ENCODE measurements around the gene EPHA7. TPM values are rescaled to one million over a fixed set of nuclear protein-coding genes. Genes with fewer than 3 reads are reported as not detected.

EPHA7 gene
- total and polyA plus RNA-seq, 2 donors from 2014 or later, result 2.6 to 27.0 TPM

- no peak for FAIRE-seq
- no peak overlapping the region for H3K9ac ChIP-seq (ENCODE audit: low read length in 3 of 3)
- intact Hi-C loops (cut with DNase I), result no loop called here
Observed at GRCh38 chr6:93352604-93353003, 66.8 kb downstream of the EPHA7 start.

GRCh38 chr6:93351222-93351621 is 68.1 kb downstream of the EPHA7 start:
- no peak for FAIRE-seq
- no peak overlapping the region for H3K4me3 ChIP-seq (ENCODE audit: low read length in 3 of 3)
- TF ChIP-seq, protein P1, sequence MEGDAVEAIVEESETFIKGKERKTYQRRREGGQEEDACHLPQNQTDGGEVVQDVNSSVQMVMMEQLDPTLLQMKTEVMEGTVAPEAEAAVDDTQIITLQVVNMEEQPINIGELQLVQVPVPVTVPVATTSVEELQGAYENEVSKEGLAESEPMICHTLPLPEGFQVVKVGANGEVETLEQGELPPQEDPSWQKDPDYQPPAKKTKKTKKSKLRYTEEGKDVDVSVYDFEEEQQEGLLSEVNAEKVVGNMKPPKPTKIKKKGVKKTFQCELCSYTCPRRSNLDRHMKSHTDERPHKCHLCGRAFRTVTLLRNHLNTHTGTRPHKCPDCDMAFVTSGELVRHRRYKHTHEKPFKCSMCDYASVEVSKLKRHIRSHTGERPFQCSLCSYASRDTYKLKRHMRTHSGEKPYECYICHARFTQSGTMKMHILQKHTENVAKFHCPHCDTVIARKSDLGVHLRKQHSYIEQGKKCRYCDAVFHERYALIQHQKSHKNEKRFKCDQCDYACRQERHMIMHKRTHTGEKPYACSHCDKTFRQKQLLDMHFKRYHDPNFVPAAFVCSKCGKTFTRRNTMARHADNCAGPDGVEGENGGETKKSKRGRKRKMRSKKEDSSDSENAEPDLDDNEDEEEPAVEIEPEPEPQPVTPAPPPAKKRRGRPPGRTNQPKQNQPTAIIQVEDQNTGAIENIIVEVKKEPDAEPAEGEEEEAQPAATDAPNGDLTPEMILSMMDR (IDR thresholded peaks at IDR 0.05; ENCODE audit: borderline replicate concordance, extremely low read depth, insufficient read depth), result no peak

More at GRCh38 chr6:93352604-93353003, 66.8 kb downstream of the EPHA7 start:
- H3K9me3 ChIP-seq (ENCODE audit: control insufficient read depth in 2 of 3, insufficient read depth in 1 of 3, low read length in 3 of 3), result no peaks in the 10 kb centered on the region
- no peak overlapping the region for H3K4me3 ChIP-seq (ENCODE audit: low read length in 3 of 3)
- no peaks in the 10 kb centered on the region for H3K36me3 ChIP-seq (ENCODE audit: control insufficient read depth in 2 of 3, insufficient read depth in 3 of 3, low read length in 3 of 3)
- H3K27ac ChIP-seq (ENCODE audit: low read depth in 2 of 2, low read length in 2 of 2), result no peak overlapping the region
- H3K4me1 ChIP-seq (ENCODE audit: control insufficient read depth in 2 of 3, insufficient read depth in 2 of 3, low read depth in 1 of 3, low read length in 3 of 3), result peaks cover 0 to 3% (median 0%) of the 10 kb centered on the region in 3 donors
- no peaks in the 10 kb centered on the region for H3K27me3 ChIP-seq (ENCODE audit: control insufficient read depth, insufficient read depth, low read length)
- TF ChIP-seq, protein P1 (IDR thresholded peaks at IDR 0.05; ENCODE audit: borderline replicate concordance, extremely low read depth, insufficient read depth), result no peak
- DNase-seq, result no peak

GRCh38 chr6:93350774-93351173 is 68.6 kb downstream of the EPHA7 start:
- no peak overlapping the region for H3K9ac ChIP-seq (ENCODE audit: low read length in 3 of 3)
- no peaks in the 10 kb centered on the region for H3K4me1 ChIP-seq (ENCODE audit: control insufficient read depth in 2 of 3, insufficient read depth in 2 of 3, low read depth in 1 of 3, low read length in 3 of 3)
- no peak for FAIRE-seq
- H3K36me3 ChIP-seq (ENCODE audit: control insufficient read depth in 2 of 3, insufficient read depth in 3 of 3, low read length in 3 of 3), result no peaks in the 10 kb centered on the region
- H3K9me3 ChIP-seq (ENCODE audit: control insufficient read depth in 2 of 3, insufficient read depth in 1 of 3, low read length in 3 of 3), result no peaks in the 10 kb centered on the region
- intact Hi-C loops (cut with DNase I), result no loop called here
- H3K27me3 ChIP-seq (ENCODE audit: control insufficient read depth, insufficient read depth, low read length), result no peaks in the 10 kb centered on the region
- H3K27ac ChIP-seq (ENCODE audit: low read depth in 2 of 2, low read length in 2 of 2), result no peak overlapping the region
- H3K4me3 ChIP-seq (ENCODE audit: low read length in 3 of 3), result no peak overlapping the region
- no peak for DNase-seq
- TF ChIP-seq, protein P1 (IDR thresholded peaks at IDR 0.05; ENCODE audit: borderline replicate concordance, extremely low read depth, insufficient read depth), result no peak

More at GRCh38 chr6:93351222-93351621, 68.1 kb downstream of the EPHA7 start:
- no peak for DNase-seq
- Histone ChIP-seq H3K9ac (ENCODE audit: low read length in 3 of 3) (no peak overlapping the region), H3K4me1 (ENCODE audit: control insufficient read depth in 2 of 3, insufficient read depth in 2 of 3, low read depth in 1 of 3, low read length in 3 of 3) (no peaks in the 10 kb centered on the region), H3K27me3 (ENCODE audit: control insufficient read depth, insufficient read depth, low read length) (no peaks in the 10 kb centered on the region), H3K9me3 (ENCODE audit: control insufficient read depth in 2 of 3, insufficient read depth in 1 of 3, low read length in 3 of 3) (no peaks in the 10 kb centered on the region), H3K36me3 (ENCODE audit: control insufficient read depth in 2 of 3, insufficient read depth in 3 of 3, low read length in 3 of 3) (no peaks in the 10 kb centered on the region), H3K27ac (ENCODE audit: low read depth in 2 of 2, low read length in 2 of 2) (no peak overlapping the region)
- intact Hi-C loops (cut with DNase I), result no loop called here

GRCh38 chr6:93344333-93344835 is 75.0 kb downstream of the EPHA7 start:
- Histone ChIP-seq H3K36me3 (ENCODE audit: control insufficient read depth in 2 of 3, insufficient read depth in 3 of 3, low read length in 3 of 3) (no peaks in the 10 kb centered on the region), H3K4me3 (ENCODE audit: low read length in 3 of 3) (no peak overlapping the region), H3K4me1 (ENCODE audit: control insufficient read depth in 2 of 3, insufficient read depth in 2 of 3, low read depth in 1 of 3, low read length in 3 of 3) (no peaks in the 10 kb centered on the region), H3K27me3 (ENCODE audit: control insufficient read depth, insufficient read depth, low read length) (no peaks in the 10 kb centered on the region), H3K9me3 (ENCODE audit: control insufficient read depth in 2 of 3, insufficient read depth in 1 of 3, low read length in 3 of 3) (no peaks in the 10 kb centered on the region), H3K27ac (ENCODE audit: low read depth in 2 of 2, low read length in 2 of 2) (no peak overlapping the region), H3K9ac (ENCODE audit: low read length in 3 of 3) (no peak overlapping the region)
- FAIRE-seq (no peak), DNase-seq (no peak)
- intact Hi-C loops (cut with DNase I), result no loop called here
- TF ChIP-seq, protein P1 (IDR thresholded peaks at IDR 0.05; ENCODE audit: borderline replicate concordance, extremely low read depth, insufficient read depth), result no peak
